ENCODE data around the gene PPP1R12A. TPM values are rescaled to one million over a fixed set of nuclear protein-coding genes. Genes with fewer than 3 reads are reported as not detected.
A peak's percentile ranks its signal among the peaks of the same experiment; 100 is the strongest.
"Not testable (repeated sequence)": the region's sequence is repeated elsewhere in the genome, so short reads cannot be mapped to it uniquely, and the experiment has no call there.

PPP1R12A gene
- total RNA-seq, 1 experiment from 2014 or later = 69.9 TPM

DNA sequence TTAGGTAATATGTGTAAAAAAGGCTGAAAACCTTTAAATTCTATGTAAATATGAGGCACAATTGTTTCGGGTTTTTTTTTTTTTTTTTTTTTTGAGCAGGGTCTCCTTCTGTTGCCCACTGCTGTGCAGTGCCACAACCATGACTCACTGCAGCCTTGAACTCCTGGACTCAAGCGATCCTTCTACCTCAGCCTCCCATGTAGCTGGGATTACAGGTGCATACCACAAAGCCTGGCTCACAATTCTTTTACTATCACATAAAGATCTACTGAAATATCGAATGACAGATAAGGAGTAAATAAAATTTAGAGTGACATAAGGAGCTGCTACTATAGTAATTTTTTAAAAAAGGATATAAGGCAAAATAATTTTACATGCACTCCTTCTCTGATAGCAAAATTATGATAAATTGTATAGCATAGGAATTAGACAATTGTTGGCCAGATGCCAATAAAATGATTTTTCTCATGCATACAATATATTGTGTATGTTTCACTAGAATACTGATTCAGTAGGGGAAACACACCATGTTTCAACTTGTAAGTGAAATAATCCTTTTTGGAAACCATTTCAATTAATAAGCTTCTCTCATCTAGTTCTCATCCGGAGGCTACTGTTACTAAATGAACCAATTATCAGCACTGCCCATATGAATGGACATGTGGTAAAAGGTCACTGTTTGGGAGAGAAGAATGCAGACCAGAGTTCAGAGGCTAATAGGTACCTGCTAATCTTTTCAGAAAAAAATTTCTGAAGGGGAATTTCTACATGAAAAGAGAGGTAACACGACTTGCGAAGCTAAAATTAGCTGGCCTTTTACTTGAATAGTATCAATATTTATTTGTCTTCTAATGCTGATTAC, 108.4 kb downstream of the PPP1R12A start:
- no peaks in the 10 kb centered on the region; the same call in 1 of the 2 replicates for H3F3A ChIP-seq (ENCODE audit: insufficient read depth, low read depth)
- no peaks in the 10 kb centered on the region; the same call in 1 of the 2 replicates for H3K79me2 ChIP-seq (ENCODE audit: low read depth)
- 0 out of 2 replicates have a peak, but pooled peaks cover 3% of the 10 kb centered on the region for H3K9me3 ChIP-seq (ENCODE audit: insufficient read depth, low read depth)
- H3K9me2 ChIP-seq (ENCODE audit: insufficient read depth) = no peaks in the 10 kb centered on the region
- no TSS peak for BruUV-seq (replicated peaks)
- ChIA-PET CTCF (no interaction called here), POLR2A (ENCODE audit: unreplicated experiment) (interaction anchor here (0.6 to 0.7 kb wide), 3 partner anchors 8 to 442 kb away, joined by 3 to 13 read pairs (median 6); no protein-coding TSS in a partner anchor)
- no peaks in the 10 kb centered on the region for H3K27me3 ChIP-seq (ENCODE audit: insufficient read depth, low read depth)
- H3K27ac ChIP-seq = no peak overlapping the region
- intact Hi-C loops (cut with micrococcal nuclease; ENCODE audit: unreplicated experiment) = no loop called here
- no peak overlapping the region for H3K4me3 ChIP-seq
- H3K4me1 ChIP-seq (replicated peaks; ENCODE audit: insufficient read depth) = no peaks in the 10 kb centered on the region
- no peak overlapping the region for H3K4me2 ChIP-seq
- DNase-seq = no peak
- TF ChIP-seq, protein P1, sequence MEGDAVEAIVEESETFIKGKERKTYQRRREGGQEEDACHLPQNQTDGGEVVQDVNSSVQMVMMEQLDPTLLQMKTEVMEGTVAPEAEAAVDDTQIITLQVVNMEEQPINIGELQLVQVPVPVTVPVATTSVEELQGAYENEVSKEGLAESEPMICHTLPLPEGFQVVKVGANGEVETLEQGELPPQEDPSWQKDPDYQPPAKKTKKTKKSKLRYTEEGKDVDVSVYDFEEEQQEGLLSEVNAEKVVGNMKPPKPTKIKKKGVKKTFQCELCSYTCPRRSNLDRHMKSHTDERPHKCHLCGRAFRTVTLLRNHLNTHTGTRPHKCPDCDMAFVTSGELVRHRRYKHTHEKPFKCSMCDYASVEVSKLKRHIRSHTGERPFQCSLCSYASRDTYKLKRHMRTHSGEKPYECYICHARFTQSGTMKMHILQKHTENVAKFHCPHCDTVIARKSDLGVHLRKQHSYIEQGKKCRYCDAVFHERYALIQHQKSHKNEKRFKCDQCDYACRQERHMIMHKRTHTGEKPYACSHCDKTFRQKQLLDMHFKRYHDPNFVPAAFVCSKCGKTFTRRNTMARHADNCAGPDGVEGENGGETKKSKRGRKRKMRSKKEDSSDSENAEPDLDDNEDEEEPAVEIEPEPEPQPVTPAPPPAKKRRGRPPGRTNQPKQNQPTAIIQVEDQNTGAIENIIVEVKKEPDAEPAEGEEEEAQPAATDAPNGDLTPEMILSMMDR (conservative IDR thresholded peaks at IDR 0.05) = no peak
- no peak for TF ChIP-seq EZH2 (IDR thresholded peaks at IDR 0.05; ENCODE audit: low read depth)
- H3K36me3 ChIP-seq (ENCODE audit: low read depth) = peaks cover 26% of the 10 kb centered on the region
- H2AFZ ChIP-seq = no peak overlapping the region
- 0 out of 2 replicates have a peak, but pooled peaks cover 6% of the 10 kb centered on the region for H4K20me1 ChIP-seq (ENCODE audit: insufficient read depth)

DNA sequence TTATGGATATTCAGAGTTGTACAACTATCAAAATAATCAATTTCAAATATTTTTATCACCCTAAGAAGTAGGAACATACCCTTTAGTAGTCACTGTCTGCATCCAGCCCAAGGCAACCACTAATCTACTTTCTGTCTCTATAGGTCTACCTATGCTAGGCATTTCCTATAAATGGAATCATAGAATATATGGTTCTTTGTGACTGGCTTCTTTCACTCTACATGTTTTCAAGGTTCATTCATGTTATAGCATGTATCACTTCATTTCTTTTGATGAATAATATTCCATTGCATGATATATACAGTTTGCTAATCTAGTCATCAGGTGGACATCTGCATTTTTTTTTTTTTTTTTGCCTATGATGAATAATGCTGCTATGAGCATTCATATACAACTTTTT, 112.4 kb downstream of the PPP1R12A start:
- BruUV-seq (replicated peaks) = no TSS peak
- Histone ChIP-seq H3K4me1 (replicated peaks; ENCODE audit: insufficient read depth) (no peaks in the 10 kb centered on the region), H3K36me3 (ENCODE audit: low read depth) (peaks cover 21% of the 10 kb centered on the region), H3K4me2 (no peak overlapping the region), H2AFZ (no peak overlapping the region), H3K27me3 (ENCODE audit: insufficient read depth, low read depth) (no peaks in the 10 kb centered on the region), H3K4me3 (no peak overlapping the region), H4K20me1 (ENCODE audit: insufficient read depth) (no peaks in the 10 kb centered on the region), H3F3A (ENCODE audit: insufficient read depth, low read depth) (no peaks in the 10 kb centered on the region), H3K9me3 (ENCODE audit: insufficient read depth, low read depth) (no peaks in the 10 kb centered on the region), H3K79me2 (ENCODE audit: low read depth) (no peaks in the 10 kb centered on the region; the same call in 1 of the 2 replicates), H3K9me2 (ENCODE audit: insufficient read depth) (no peaks in the 10 kb centered on the region), H3K27ac (no peak overlapping the region)
- CTCF ChIA-PET = no interaction called here
- POLR2A ChIA-PET (ENCODE audit: unreplicated experiment) = no interaction called here
- no peak for DNase-seq
- intact Hi-C loops (cut with micrococcal nuclease; ENCODE audit: unreplicated experiment) = no loop called here
- no peak for TF ChIP-seq EZH2 (IDR thresholded peaks at IDR 0.05; ENCODE audit: low read depth)
- TF ChIP-seq, protein P1 (conservative IDR thresholded peaks at IDR 0.05) = no peak

DNA sequence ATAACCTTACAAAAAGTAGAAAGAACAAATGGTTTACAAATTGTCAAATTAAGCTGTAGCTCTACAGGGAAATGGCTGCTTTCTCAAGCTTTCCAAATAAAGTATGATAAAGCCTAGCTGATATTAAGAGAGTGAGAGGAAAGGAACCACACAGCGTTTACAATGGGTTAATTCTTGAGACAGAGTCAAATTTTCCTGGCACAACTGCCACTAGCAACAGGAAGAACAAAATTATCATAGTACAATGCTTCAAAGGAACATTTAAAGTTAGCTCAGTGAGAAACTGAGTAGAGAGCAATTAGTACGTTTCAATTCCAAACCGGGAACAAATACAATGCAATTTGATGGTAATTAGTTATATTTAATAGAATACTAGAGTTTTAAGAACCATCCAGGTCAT, 116.0 kb downstream of the PPP1R12A start:
- H3F3A ChIP-seq (ENCODE audit: insufficient read depth, low read depth) = no peaks in the 10 kb centered on the region; the same call in none of the 2 replicates
- H3K27ac ChIP-seq = no peak overlapping the region
- no peak overlapping the region for H3K4me2 ChIP-seq
- TF ChIP-seq, protein P1 (conservative IDR thresholded peaks at IDR 0.05) = no peak
- TF ChIP-seq EZH2 (IDR thresholded peaks at IDR 0.05; ENCODE audit: low read depth) = no peak
- no peak overlapping the region for H2AFZ ChIP-seq
- no peaks in the 10 kb centered on the region for H3K9me2 ChIP-seq (ENCODE audit: insufficient read depth)
- no peak overlapping the region for H3K4me3 ChIP-seq
- intact Hi-C loops (cut with micrococcal nuclease; ENCODE audit: unreplicated experiment) = no loop called here
- DNase-seq = no peak
- H3K9me3 ChIP-seq (ENCODE audit: insufficient read depth, low read depth) = no peaks in the 10 kb centered on the region; the same call in 1 of the 2 replicates
- H3K79me2 ChIP-seq (ENCODE audit: low read depth) = no peaks in the 10 kb centered on the region; the same call in 1 of the 2 replicates
- no peaks in the 10 kb centered on the region for H3K4me1 ChIP-seq (replicated peaks; ENCODE audit: insufficient read depth)
- BruUV-seq (replicated peaks) = no TSS peak
- POLR2A ChIA-PET (ENCODE audit: unreplicated experiment) = no interaction called here
- CTCF ChIA-PET = interaction anchor here (0.6 kb wide), 1 partner anchor 70 kb away, joined by 4 read pairs; no protein-coding TSS in a partner anchor
- H3K27me3 ChIP-seq (ENCODE audit: insufficient read depth, low read depth) = no peaks in the 10 kb centered on the region
- peaks cover 32% of the 10 kb centered on the region for H3K36me3 ChIP-seq (ENCODE audit: low read depth)
- H4K20me1 ChIP-seq (ENCODE audit: insufficient read depth) = no peaks in the 10 kb centered on the region

DNA sequence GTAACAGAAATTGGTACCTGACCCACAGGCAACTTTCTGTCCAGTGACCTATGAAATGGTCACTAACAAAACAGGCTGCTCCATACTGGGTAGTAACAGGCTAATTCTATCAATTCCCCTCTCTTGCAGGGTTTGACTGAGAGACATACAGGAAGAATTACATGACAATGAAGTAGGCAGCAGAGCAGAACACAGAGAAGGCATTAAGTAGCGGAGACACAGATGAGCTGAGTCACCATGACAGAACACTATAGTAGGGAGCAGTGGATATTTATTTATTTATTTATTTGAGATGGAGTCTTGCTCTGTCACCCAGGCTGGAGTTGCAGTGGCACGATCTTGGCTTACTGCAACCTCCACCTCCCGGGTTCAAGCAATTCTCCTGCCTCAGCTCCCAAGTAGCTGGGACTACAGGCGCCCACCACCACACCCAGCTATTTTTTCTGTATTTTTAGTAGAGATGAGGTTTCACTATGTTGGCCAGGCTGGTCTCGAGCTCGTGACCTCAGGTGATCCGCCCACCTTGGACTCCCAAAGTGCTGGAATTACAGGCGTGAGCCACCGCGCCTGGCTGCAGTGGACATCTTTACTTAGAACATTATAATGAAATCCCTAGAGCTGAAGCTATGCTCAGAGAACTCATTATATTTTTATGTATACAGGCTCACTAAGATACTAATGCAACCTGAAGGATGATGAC, 150.4 kb downstream of the PPP1R12A start:
- H4K20me1 ChIP-seq (ENCODE audit: insufficient read depth); CTCF ChIA-PET; H2AFZ ChIP-seq; H3K9me3 ChIP-seq (ENCODE audit: insufficient read depth, low read depth); H3K4me3 ChIP-seq; DNase-seq; H3F3A ChIP-seq (ENCODE audit: insufficient read depth, low read depth); intact Hi-C loops (cut with micrococcal nuclease; ENCODE audit: unreplicated experiment); BruUV-seq (replicated peaks); H3K27me3 ChIP-seq (ENCODE audit: insufficient read depth, low read depth); H3K9me2 ChIP-seq (ENCODE audit: insufficient read depth); H3K79me2 ChIP-seq (ENCODE audit: low read depth); H3K4me1 ChIP-seq (replicated peaks; ENCODE audit: insufficient read depth); H3K4me2 ChIP-seq: not testable (repeated sequence)
- POLR2A ChIA-PET (ENCODE audit: unreplicated experiment) = interaction anchor here (0.7 kb wide), 1 partner anchor 365 kb away, joined by 3 read pairs; no protein-coding TSS in a partner anchor
- Histone ChIP-seq H3K36me3 (ENCODE audit: low read depth) (peaks cover 36% of the 10 kb centered on the region), H3K27ac (peak overlapping the region; percentile 0; the same call in 1 of the 2 replicates)

All from PC-9 (cell line).